ENCODE results near the gene CCDC40. TPM values are rescaled to one million over a fixed set of nuclear protein-coding genes. Genes with fewer than 3 reads are reported as not detected.
A peak's percentile ranks its signal among the peaks of the same experiment; 100 is the strongest.

CCDC40 gene
- total and polyA plus RNA-seq, 10 of the 15 experiments (the other 5 are each of a cell fraction or from before 2014, with no cell fraction given) = 0.06 to 0.10 TPM; not detected in 8

- no peaks in the 10 kb centered on the region for H3K9me3 ChIP-seq (replicated peaks; ENCODE audit: control insufficient read depth, insufficient read depth, low read length)
- in situ Hi-C loops (cut with MboI) (no loop called here), intact Hi-C loops (cut with micrococcal nuclease; ENCODE audit: unreplicated experiment) (no loop called here)
- POLR2A ChIA-PET = no interaction called here
- no TSS peak for BruUV-seq (replicated peaks)
- no peaks in the 10 kb centered on the region for H3K79me2 ChIP-seq (ENCODE audit: control insufficient read depth, insufficient read depth, low read length)
- TF ChIP-seq RUNX3 (IDR thresholded peaks at IDR 0.05; ENCODE audit: low read length) (0 out of 2 replicates have a peak, but pooled peaks have one; percentile 23), EZH2 (IDR thresholded peaks at IDR 0.05; ENCODE audit: borderline replicate concordance, control insufficient read depth, low read depth, low read length) (no peak), SPI1 (IDR thresholded peaks at IDR 0.05; ENCODE audit: borderline replicate concordance, insufficient read depth, low read depth, low read length) (peak; percentile 26; the same call in 1 of the 2 replicates), ATF3 (IDR thresholded peaks at IDR 0.05; ENCODE audit: borderline replicate concordance, extremely low read depth, low read depth, low read length) (no peak), ZNF384 (IDR thresholded peaks at IDR 0.05; ENCODE audit: borderline replicate concordance, low read depth, low read length) (peak; percentile 29; the same call in 1 of the 2 replicates)
- 13% methylated on average over 15 of the region's 15 CpGs for WGBS (ENCODE audit: insufficient coverage, insufficient replicate concordance, low lambda C conversion rate, missing lambda C conversion rate)
- peak; percentile 45 for DNase-seq (ENCODE audit: low read depth, low spot score)
- SMC1A ChIA-PET (ENCODE audit: uncharacterized antibody, unreplicated experiment) = interaction anchor here (1.0 kb wide), 1 partner anchor 19 kb away, joined by 3 read pairs; no protein-coding TSS in a partner anchor
- H3K27ac ChIP-seq (ENCODE audit: control insufficient read depth, insufficient read depth) = no peak overlapping the region
- 0 out of 2 replicates have a peak, but pooled peaks cover 4% of the 10 kb centered on the region for H3K4me1 ChIP-seq (ENCODE audit: control insufficient read depth, insufficient read depth, low read length)
- H2AFZ ChIP-seq (ENCODE audit: control insufficient read depth, low read depth, low read length) = peak overlapping the region; percentile 73
- ATAC-seq = peak; percentile 78
- RAD21 ChIA-PET (ENCODE audit: unreplicated experiment) = no interaction called here
- CTCF ChIA-PET = interaction anchor here (0.6 to 0.9 kb wide), 3 partner anchors 8 to 1640 kb away, joined by 3 to 6 read pairs (median 4); partner anchors contain the start of genes NPLOC4 and TSPAN10
- no peak overlapping the region for H3K4me2 ChIP-seq (ENCODE audit: control insufficient read depth, insufficient read depth)
- no peak overlapping the region for H3K9ac ChIP-seq (ENCODE audit: control insufficient read depth, insufficient read depth, low read length)
- H3K27me3 ChIP-seq (replicated peaks in 1 of 2; ENCODE audit: control insufficient read depth in 2 of 2, insufficient read depth in 2 of 2, low read length in 1 of 2) = no peaks in the 10 kb centered on the region
- FAIRE-seq = no peak
- H3K36me3 ChIP-seq (ENCODE audit: control insufficient read depth in 2 of 2, insufficient read depth in 2 of 2, low read length in 1 of 2) = no peaks in the 10 kb centered on the region
- H4K20me1 ChIP-seq (ENCODE audit: control insufficient read depth, insufficient read depth) = no peaks in the 10 kb centered on the region
- H3K4me3 ChIP-seq = no peak overlapping the region
Measured at GRCh38 chr17:79997011-79997660, 39.3 kb upstream of the CCDC40 start.
